ENCODE results near the gene IGSF5. TPM values are rescaled to one million over a fixed set of nuclear protein-coding genes. Genes with fewer than 3 reads are reported as not detected.
A peak's percentile ranks its signal among the peaks of the same experiment; 100 is the strongest.
"Not testable (repeated sequence)": the region's sequence is repeated elsewhere in the genome, so short reads cannot be mapped to it uniquely, and the experiment has no call there.

IGSF5 gene
- total RNA-seq = not detected

DNA sequence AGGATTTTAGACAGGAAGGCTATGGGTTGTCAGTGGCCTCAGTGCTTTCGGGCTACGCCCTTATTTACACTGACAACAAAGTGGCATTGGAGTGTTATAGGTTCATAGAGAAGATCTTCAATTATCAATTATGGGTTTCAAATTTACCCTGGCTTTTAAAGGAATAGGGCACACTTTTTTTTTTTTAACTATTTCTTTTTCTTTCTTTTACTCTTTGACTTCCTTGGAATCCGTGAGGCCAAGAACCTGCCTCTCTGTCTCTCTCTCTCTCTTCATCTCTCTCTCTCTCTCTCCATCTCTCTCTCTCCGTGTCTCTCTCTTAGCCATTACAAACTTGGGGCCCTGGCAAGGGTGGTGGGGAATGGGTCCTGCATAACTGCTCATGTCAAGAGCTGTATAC is at the start of gene IGSF5:
TSS of gene IGSF5 (plus strand) at position 301 of the 400 bp plus-strand sequence. CDS start 327 bp downstream, outside the sequence.
- ATAC-seq = not testable (repeated sequence)

DNA sequence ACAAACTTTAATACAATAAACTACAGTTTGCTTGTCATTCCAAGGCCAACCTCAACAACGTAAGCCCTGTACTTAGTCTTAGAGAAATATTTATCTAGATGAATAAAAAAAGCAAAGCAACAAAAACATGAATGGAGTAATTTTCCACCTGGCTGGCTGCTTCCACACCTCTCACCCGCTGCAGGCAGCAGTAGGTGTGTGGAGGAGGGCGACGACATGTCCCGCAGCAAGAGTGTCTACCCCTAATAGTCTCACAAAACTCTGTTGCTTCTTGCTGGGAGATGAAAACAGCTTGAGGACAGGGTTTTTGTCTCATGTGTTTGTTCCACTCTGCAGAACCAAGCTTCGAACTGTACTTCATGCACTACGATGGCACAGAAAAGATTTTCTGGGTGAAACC is 48.8 kb upstream of the IGSF5 start:
- ATAC-seq = no peak

DNA sequence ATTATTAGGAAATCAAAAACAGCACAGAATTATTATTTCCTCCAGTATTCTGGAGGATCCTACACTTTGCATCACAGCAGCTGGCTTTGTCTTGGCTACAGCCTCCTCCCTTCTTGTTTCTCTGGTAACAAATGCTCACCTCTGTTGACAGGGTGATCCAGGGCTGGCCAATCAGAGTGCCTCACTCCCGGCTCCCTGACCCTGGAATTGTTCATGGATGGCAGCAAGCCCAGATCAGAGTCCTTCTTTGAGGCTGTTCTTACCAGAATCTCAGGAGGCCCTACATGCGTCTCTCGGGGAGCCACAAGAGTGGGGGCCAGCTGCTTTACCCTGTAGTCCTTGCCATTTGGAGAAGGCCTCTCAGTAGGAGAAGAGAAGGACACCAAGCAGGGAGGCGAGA is 48.4 kb upstream of the IGSF5 start:
- ATAC-seq = no peak

DNA sequence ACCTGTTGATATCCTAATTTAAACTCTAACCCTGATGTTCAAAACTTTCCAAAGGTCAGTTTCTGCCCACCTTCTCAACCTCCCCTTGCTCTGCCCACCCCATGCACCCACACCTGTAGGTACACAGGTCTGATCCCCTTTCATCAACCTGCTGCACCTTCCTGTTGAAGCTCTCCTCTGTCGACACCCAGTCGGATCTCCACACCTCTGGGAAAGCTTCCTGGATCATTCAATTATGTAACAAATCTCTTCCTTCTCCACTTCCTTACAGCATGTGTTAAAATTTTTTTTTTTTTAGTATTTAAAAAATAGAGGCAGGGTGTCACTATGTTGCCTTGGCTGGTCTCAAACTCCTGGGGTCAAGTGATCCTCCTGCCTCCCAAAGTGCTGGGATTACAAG is 44.7 kb upstream of the IGSF5 start:
- ATAC-seq = no peak

DNA sequence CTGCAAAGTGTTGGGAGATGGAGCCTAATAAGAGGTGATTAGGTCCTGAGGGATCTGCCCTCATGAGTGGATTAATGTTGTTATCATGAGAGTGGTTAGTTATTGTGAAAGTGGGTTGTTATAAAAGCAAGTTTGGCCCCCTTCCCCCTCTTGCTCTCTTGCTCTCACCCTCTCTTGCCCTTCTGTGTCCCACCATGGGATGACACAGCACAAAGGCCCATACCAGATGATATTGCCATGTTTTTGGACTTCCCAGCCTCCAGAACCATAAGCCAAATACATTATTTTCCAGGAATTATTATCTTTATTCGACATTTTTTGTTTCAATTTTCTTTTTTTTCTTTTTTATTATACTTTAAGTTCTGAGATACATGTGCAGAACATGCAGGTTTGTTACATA is 41.4 kb upstream of the IGSF5 start:
- ATAC-seq = no peak

DNA sequence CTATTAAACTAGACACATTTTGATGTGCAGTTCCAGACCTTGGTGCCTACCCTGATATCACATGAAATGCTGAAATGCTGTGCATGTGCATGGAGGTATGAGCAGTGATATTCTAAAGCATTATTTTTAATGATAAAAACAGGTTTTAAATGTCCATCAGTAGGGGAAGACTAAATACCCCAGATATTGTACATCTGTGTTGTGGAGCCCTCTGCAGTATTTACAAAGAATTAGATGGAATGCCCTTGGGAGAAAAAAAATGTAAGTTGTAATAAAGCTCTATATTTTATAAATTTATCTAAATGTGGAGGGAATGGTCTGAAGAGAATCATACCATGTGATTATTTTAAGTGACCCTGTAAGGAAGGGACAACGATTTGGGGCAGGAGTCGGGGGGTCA is 39.1 kb upstream of the IGSF5 start:
- ATAC-seq = no peak

DNA sequence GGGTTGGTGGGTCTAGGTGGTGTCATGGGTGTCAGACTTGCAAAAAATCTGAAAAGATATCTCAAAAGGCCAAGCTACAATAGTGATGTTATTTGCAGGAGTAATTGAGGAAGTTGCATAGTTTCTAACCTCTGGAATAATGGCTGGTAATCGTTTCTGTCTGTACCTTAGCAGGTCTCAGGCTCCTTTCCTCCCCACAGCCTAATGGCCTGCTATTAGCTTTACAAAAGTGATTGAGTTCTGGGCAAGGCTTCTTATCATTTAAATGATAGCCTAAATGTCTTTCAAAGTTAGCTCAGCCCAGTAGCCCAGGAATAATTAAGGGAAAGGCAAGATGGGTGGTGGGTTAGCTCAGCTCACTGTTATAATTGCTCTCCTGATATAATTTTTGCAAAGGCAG is 37.7 kb upstream of the IGSF5 start:
- no peak for ATAC-seq

DNA sequence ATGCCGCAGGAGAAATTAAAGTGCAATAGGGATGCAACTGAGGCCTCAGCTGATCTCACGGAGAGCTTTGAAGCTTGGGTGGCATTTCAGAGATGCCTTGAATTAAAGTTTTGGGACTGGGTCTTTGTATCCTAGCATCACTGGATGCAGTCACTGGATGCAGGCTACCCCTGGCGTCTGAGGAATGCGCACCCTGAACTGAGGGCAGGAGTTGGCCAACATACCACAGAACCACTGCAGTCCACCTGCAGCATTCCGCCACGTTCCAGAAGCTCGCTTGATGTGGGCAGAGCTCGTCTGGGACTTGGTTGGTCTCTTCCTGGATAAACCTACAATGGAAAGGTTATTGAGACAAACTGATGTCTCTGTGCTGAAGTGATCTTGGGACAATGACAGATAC is 34.1 kb upstream of the IGSF5 start:
- ATAC-seq = no peak

DNA sequence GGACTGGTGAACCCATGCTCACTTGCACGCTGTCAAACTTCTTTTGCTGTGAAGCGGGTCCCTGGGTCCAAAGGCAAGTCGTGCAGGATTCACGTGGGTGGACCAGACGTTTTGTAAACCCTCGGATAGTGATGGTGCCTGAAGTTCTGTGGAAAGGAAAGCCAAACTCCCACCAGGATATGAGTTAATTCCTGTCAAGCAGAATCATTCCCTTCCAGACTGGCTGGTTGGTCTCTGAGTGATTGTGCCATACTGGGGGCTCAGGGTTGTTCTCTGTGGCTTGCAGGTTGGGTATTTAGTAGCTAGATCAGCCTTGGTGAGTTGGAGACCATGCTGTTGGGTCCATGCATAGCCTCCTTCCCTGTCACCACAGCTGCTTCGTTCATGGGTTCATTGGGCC is 32.7 kb upstream of the IGSF5 start:
- no peak for ATAC-seq

DNA sequence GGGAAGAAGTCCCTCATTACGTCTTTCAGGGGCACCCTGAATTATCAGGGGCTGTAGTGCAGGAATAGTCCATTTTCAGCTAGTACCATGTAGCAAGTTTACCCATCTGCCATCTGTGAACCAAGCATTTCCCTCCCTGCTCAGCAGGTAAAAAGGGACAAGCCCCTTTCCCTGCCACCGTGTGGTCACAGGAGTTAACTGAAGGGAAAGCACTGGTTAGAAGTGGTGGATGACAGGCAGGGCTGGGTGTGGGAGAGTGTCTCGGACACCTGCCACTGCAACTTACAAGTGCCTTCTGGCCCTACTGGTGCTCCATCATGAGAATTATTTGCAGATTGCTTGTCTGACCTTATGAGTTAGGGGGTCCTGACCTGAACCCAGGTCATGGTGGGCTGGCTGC is 32.0 kb upstream of the IGSF5 start:
- no peak for ATAC-seq

DNA sequence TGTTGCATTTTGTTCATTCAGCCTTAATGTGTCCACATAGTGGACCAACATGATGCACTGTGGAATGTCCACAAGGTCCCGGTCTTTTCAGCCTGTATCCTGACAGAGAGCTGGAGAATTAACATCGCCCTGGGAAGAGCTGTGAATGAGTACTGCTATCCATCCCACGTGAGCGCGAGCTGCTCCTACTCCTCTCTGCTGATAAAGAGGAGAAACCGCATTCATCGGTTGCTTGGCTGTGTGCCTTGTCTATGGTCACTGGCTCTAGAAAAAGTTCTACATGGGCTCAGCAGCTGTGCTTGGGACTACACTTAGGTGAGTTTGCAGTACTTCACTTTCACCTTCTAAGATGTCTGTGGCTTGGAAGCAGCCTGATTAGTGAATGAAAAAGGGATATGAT is 31.1 kb upstream of the IGSF5 start:
- ATAC-seq = no peak

DNA sequence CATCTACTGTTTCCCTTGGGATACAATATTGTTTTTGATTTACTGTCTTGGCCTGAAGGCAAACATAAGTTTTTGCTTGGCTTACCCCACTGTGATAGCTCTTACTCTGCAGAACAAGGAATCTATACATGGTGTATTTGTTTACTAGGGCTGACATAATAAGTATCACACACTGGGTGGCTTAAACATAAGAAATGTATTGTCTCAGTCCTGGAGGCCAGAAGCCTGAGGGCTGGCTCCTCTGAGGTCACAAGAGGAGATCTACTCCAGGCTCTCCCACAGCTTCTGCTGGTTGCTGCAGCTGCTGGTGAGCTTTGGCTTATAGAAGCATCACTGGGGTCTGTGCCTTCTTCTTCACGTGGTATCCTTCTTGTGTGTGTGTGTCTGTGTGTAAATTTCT is 30.7 kb upstream of the IGSF5 start:
- no peak for ATAC-seq

DNA sequence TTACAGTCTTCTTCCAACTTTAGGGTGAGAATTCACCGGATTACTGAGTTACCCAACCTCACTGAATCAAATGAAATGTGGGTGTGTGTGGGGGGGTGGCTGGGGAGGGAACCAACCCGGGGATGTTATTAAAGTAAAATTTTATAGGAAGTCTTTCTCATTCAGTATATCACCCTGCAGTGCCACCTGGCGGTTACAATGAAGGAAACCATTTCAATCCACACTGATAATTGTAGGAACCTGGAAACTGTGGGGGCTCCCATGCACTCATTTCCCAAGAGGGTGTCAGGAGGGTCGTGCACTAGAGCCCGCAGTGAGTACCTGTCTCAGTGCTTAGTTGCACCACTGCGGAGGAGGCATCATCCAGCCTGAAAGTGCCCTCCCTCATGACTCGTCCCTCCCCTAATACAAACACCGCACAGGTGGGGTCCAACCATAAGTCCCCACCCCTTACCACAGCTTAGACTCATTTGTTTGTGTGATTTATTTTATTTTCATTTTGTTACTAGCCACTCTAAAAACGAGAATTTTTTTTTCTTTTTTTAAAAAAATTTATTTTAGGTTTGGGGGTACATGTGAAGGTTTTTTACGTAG is 29.1 kb upstream of the IGSF5 start:
- peak; percentile 29 for ATAC-seq

DNA sequence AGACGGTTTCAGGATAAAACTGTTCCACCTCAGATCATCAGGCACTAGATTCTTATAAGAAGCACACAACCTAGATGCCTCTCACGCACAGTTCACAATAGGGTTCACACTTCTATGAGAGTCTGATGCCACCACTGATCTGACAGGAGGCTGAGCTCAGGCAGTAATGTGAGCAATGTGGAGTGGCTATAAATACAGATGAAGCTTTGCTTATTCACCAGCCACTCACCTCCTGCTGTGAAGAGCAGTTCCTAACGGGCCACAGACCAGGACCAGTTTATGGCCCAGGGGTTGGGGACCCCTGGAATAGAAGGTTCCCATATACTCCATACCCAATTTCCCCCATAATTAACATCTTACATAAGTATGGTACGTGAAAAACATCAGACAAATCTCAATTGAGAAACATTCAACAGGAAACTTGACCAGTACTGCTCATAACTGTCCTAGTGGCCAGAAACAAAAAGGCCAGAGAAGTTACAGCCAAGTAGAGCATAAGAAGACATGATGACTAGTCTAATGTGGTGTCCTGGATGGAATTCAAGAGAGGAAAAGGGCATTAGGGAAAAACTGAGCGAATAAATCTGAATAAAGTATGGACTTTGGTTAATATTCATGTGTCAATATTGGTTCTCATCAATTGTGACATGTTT is 24.7 kb upstream of the IGSF5 start:
- no peak for ATAC-seq

DNA sequence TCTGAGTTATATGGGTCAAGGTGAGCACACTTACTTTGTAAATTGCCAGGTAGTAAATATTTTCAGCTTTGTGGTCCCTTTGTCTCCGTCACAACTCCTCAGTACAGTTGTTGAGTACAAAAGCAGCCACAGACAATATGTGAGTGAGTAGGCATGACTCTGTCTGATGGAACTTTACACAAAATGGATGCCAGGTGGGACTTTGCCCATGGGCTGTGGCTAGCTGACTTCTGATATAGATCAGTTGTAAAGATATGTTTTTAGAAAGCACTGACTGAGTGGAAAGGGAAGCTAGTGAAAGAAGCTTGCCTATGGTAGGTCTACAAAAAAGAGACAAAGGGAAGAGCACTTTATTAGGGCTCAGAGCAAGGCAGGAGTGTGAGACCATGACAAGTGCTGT is 23.1 kb upstream of the IGSF5 start:
- ATAC-seq = no peak

DNA sequence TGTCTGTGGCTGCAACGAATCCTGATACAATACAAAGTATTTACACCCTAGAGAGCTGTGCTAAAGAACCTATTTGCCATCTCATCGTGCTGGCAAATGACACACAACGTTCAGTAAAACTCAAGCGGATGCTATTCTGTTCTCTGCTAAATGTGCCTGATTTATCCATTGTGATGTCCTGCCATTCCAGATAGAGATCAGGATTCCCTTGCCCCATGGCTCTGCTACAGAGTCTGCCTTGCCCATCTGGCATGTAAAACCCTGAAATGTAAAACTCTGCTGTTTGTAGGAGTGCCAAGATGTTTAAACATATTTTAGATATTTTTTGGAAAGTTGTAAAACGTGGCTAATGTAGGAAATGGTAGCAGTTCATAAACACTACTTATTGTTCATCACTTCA is 20.0 kb upstream of the IGSF5 start:
- no peak for ATAC-seq

DNA sequence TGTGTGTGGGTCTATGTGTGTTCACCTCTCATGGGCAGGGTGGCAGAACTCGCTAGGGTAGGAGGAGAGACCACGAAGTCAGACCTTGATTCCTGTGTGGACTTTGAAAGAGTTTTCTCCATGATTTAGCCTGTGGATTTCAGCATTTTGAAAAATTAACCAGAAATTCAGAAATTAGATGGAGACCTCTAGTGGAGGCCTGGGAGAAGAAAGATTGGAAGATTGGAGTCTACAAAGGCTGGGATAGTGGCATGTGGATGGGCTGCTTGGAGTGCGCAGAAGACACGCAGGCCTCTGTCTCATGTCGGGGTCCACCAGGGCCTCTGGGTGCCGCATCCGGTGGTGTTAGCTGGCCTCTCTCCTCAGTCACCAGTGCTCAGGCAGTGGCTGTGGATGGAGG is 18.9 kb upstream of the IGSF5 start:
- no peak for ATAC-seq

DNA sequence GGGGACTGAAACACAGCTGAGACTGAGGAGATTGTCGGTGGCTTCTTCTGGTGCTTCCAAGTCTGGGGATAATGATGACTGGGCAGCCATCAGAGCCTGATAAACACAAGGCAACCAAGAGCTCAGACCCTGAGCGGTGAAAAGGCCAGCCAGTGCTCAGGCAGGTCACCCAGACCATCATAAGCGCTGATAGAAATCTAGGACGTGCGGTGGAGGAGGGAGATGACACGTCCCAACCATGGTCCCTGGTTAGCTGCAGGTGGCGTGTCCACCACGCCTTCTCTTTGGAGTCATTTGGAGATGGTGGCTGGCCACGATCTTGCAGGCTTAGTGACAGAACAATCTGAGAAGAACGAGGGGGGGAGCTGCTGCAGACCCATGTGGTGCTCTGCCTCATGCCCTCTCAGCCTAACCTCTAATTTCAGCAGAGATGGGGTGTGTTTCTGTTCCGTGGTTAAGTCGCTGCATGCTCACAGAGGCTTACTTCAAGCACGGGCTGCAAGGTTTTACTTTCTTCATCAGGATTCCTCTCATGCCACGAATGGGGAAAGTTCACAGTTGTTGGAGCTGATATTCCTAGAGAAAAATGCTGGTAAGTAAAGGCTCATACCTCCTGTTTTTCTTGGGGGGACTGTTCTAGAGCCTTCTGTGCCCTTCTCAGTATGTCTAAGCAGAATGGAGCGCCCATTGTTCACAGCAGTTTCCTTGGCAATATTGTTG is 17.4 kb upstream of the IGSF5 start:
- no peak for ATAC-seq

DNA sequence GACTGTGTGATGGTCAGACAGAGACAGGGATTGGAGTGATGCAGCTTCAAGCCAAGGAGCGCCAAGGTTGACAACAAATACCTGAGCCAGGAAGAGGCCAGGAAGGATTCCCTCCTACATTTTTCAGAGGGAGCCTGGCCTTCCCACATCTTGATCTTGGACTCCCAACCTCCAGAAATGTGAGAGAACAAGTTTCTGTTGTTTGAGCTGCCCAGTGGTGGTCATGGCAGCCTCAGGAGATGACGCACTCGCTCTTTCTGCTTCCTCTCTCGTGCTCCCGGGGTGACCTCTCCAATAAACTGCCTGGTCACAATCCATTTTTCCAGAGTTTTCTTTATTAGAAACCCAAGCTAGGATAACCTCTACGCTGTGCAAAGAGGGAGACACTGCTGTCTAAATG is 16.6 kb upstream of the IGSF5 start:
- ATAC-seq = no peak

DNA sequence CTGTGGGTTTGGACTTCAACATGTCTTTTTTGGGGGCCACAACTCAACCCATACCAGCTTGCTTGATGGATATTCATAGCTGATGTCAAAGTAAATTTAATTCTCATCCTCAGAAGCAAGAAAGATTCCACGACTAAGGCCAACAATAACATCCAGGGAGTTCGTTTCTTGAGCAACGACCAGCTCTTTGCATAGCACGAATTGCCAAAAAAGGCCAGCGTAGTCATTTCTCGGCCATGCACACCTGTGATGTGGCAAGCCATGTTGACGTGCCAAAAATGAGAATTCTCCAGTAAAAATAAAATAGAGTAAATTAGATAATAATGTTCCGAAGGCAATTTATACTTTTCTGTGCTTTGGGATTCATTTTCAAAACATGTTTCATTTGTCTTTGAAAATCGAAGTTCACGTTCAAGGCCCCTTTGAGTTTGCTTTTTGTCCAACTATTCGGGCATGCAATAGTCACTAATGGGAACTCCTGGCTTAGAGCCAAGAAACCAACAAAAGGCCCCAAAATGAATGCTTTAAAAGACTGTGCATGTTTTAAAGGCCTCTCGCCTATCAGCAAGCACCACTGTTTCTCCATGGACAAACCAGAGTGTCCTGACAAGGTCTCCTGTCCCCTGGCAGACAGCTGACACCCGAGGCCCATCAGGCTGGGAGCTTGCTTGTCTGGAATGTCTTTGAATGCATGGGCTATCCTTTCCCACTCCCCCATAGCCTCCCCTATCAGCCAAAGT is 14.4 kb upstream of the IGSF5 start:
- ATAC-seq = no peak

DNA sequence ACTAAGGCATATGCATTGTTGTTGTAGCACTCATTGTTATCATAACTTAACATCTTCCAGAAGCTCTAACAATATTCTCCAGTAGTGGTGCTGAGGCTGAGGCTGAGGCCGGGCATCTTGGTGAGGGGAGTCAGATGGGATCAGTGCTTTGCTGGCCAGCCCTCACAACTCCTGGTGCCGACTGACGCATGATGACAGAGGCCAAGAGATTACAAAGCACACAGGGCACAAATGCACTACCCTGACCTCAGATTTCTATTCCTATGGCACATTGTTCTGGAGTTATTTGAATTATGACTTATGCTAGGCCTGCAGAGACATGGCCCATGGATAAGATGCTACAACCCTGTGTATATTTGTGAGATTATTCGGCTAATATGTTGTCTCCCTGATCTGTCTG is 8.3 kb upstream of the IGSF5 start:
- ATAC-seq = no peak

DNA sequence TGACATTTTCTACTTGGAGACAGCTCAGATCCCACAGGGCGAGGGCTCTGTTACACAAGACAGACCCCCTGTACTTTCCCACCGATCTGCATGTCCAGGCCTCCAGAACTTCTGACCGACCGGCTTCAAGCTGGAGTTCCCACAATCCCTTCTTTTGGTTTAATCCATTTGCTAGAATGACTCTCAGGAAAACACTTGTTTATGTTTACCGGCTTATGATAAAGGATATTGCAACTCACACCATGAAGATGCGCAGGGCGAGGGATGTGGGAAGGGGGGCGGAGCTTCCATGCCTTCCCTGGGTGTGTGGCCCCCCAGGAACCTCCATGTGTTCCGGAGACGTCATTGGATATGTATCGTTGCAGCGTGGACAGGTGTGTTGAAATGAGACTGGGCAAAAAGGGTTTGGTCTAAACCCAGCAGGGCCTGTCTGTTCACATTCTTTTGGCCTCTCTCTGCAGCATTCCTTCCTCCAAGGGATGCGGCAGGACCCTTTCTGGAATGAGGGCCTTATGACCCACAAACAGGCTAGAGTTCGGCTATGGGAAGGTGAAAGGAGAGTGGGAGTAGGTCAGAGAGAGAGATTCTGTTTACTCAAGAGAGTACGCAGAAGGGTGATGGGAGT is 7.5 kb upstream of the IGSF5 start:
- ATAC-seq = peak; percentile 60

DNA sequence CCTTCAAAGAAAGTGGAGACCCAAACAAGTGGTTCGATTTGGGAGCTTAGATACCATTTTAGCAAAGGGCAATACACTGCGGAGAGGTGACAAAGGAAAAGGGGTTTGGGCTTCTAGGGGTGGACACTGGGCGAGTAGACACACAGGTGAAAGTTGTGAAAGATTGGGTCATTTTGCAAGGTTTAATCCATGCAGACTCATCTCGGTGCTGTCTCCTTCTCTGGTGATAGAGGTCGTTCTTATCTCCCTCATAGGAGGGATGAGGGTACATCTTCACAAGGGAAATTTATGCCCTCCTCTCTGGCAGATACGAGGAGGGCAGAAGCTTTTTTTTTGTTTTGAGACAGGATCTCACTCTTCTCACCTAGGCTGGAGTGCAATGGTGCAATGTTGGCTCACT is 6.4 kb upstream of the IGSF5 start:
- no peak for ATAC-seq

All from esophagus mucosa (tissue), 1 donor.